Type B pancreatic cell (in vitro differentiated cells): ENCODE data around the gene GALR3. TPM values are rescaled to one million over a fixed set of nuclear protein-coding genes. Genes with fewer than 3 reads are reported as not detected.

Source experiments
- DNase-seq: peaks from one replicate; pipeline ENCODE4 v3.0.0; 2021; ENCODE audit warnings: mixed read lengths; ENCODE audit not compliant: unreplicated experiment; ENCODE audit errors: extremely low spot score
- H3K27ac Mint-ChIP-seq: 2 replicates; pipeline ENCODE4 v1.8.0; 2021; ENCODE audit warnings: mild to moderate bottlenecking, mixed read lengths
- H3K27me3 Mint-ChIP-seq: 2 replicates; pipeline ENCODE4 v1.8.0; 2021; ENCODE audit warnings: mixed read lengths
- H3K36me3 Mint-ChIP-seq: 2 replicates; pipeline ENCODE4 v1.8.0; 2021; ENCODE audit warnings: mixed read lengths
- H3K4me1 Mint-ChIP-seq: one replicate; pipeline ENCODE4 v1.8.0; 2021; ENCODE audit warnings: mixed read lengths; ENCODE audit not compliant: unreplicated experiment
- H3K4me3 Mint-ChIP-seq: 2 replicates; pipeline ENCODE4 v1.8.0; 2021; ENCODE audit warnings: mild to moderate bottlenecking, mixed read lengths
- H3K9me3 Mint-ChIP-seq: 2 replicates; pipeline ENCODE4 v1.8.0; 2021; ENCODE audit warnings: mixed read lengths
- CTCF ChIP-seq: fragments of 200-600 bp; sonication (generic); conservative IDR thresholded peaks from 2 replicates; pipeline ENCODE4 v1.5.0; 2021; ENCODE audit warnings: antibody characterized with exemption, mild to moderate bottlenecking
- total RNA-seq: library from RNA; stranded (reverse); gene quantifications from 2 replicates; pipeline ENCODE4 v1.2.1, GENCODE V29; 2021; ENCODE audit warnings: low replicate concordance

GALR3 gene
- total RNA-seq, 1 donor from 2014 or later = 0.34 TPM

DNA sequence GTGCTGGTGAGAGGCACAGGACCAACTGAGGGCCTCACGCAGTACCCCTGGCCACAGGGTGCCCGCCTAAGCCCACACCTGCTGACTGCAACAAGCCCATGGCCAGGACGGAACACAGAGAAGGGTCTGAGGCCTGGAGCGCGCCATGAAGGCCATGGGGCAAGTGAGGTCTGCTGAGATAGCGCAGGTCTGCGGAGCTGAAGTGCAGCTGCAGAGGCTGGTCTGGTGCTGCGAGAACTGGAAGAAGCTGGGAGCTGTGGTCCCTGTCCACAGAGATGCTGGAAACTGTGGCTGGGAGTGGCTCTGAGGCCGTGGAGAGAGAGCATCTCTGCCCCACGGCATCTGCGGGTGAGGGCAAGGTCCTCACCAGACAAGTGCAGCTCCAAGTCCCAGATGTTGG, 8.3 kb downstream of the GALR3 start:
- Mint-ChIP-seq H3K27ac (no peak overlapping the region), H3K4me1 (no peaks in the 10 kb centered on the region), H3K36me3 (peaks cover 7% of the 10 kb centered on the region), H3K9me3 (no peaks in the 10 kb centered on the region), H3K4me3 (no peak overlapping the region), H3K27me3 (no peaks in the 10 kb centered on the region)
- no peak for DNase-seq
- no peak for TF ChIP-seq CTCF

- no peak for DNase-seq
- Mint-ChIP-seq H3K4me1 (no peaks in the 10 kb centered on the region), H3K9me3 (no peaks in the 10 kb centered on the region), H3K36me3 (peaks cover 10% of the 10 kb centered on the region), H3K4me3 (no peak overlapping the region), H3K27ac (no peak overlapping the region), H3K27me3 (no peaks in the 10 kb centered on the region)
- no peak for TF ChIP-seq CTCF
Measured at GRCh38 chr22:37832022-37832857, 9.1 kb downstream of the GALR3 start.

DNA sequence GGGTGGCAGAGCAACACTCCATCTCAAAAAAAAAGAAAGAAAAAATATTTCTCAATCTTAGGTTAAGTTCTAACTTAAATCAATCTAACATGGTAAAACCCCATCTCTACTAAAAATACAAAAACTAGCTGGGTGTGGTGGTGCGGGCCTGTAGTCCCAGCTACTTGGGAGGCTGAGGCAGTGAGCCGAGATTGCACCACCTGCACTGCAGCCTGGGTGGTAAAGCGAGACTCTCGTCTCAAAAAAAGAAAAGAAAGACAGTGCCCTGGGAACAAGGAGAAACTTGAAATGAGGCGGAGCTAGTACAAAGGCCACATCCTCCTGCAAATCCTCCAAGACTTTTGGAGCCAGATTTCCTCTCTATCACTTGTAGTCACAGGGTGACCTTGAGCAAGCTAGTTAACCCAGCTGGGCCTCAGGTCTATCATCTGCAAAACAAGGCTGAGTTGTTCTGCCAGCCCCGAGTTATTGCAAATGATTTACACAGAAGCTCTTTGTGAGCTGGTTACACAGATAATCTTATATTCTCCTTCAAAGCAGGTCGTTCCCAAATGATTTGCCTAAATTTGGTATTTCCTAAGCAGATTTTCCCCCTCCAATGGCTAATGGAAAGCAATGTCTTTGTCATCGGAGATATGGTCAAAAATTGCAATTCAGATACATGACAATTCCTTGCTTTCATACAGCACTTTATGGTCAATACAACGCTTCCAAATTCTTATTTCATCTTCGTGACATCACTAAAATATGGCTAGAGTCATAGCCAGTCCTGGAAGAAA, 19.0 kb downstream of the GALR3 start:
- H3K9me3 Mint-ChIP-seq = no peaks in the 10 kb centered on the region
- peaks cover 9% of the 10 kb centered on the region for H3K4me1 Mint-ChIP-seq
- peaks cover 7% of the 10 kb centered on the region for H3K36me3 Mint-ChIP-seq
- no peak for TF ChIP-seq CTCF
- no peaks in the 10 kb centered on the region for H3K27me3 Mint-ChIP-seq
- no peak for DNase-seq
- peak overlapping the region; percentile 69 for H3K4me3 Mint-ChIP-seq
- H3K27ac Mint-ChIP-seq = peak overlapping the region; percentile 65

DNA sequence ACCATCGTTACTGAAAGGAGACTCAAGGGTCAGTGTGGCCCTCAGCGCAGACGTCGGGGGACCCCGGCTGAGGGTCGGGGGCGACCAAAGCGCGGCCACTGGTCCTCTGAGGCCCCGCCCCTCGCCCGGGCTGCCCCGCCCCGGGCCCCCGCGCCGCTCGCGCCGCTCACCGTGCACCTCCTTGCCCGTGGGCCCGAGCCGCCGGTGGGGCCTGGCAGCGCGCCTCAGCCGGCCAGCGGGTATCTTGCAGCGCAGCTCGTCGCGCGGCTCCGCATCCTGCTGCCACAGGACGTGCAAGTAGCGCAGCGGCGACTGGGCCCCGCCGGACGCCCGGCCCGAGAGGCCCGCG, 20.5 kb downstream of the GALR3 start:
- peaks cover 10% of the 10 kb centered on the region for H3K36me3 Mint-ChIP-seq
- H3K27me3 Mint-ChIP-seq = no peaks in the 10 kb centered on the region
- no peak for DNase-seq
- peak overlapping the region; percentile 86 for H3K27ac Mint-ChIP-seq
- no peak for TF ChIP-seq CTCF
- peak overlapping the region; percentile 96 for H3K4me3 Mint-ChIP-seq
- H3K9me3 Mint-ChIP-seq = peaks cover 3% of the 10 kb centered on the region
- peaks cover 20% of the 10 kb centered on the region for H3K4me1 Mint-ChIP-seq

GRCh38 chr22:37844904-37845329, 21.7 kb downstream of the GALR3 start:
- TF ChIP-seq CTCF = no peak
- H3K9me3 Mint-ChIP-seq = peaks cover 4% of the 10 kb centered on the region
- peak overlapping the region; percentile 87 for H3K27ac Mint-ChIP-seq
- peaks cover 21% of the 10 kb centered on the region for H3K4me1 Mint-ChIP-seq
- H3K36me3 Mint-ChIP-seq = peaks cover 16% of the 10 kb centered on the region
- no peak for DNase-seq
- peak overlapping the region; percentile 88 for H3K4me3 Mint-ChIP-seq
- H3K27me3 Mint-ChIP-seq = no peaks in the 10 kb centered on the region
